BJ (cell line): ENCODE data around the gene DDX28. TPM values are rescaled to one million over a fixed set of nuclear protein-coding genes. Genes with fewer than 3 reads are reported as not detected.

Experiments used
- CTCF ChIA-PET: fragments of 350-600 bp; formaldehyde crosslinking; extraction: SDS; loops from one replicate; lab custom pipeline; 2021; ENCODE audit warnings: antibody characterized with exemption, inconsistent platforms; lab: Yijun Ruan, JAX
- POLR2A ChIA-PET: fragments of 300-600 bp; sonication (Branson Sonifier 250); formaldehyde crosslinking; extraction: SDS; loops from one replicate; lab custom pipeline; 2021; ENCODE audit warnings: antibody characterized with exemption; lab: Charles Lee
- DNase-seq: peaks from one replicate; pipeline ENCODE4 v3.0.0-alpha.2; 2011; ENCODE audit warnings: low read depth
- H3K27me3 ChIP-seq: 2 replicates; pipeline ENCODE4 v1.6.0; 2011; ENCODE audit warnings: low read length; ENCODE audit not compliant: control insufficient read depth, insufficient read depth
- H3K36me3 ChIP-seq: 2 replicates; pipeline ENCODE4 v1.5.1; 2011; ENCODE audit warnings: low read length; ENCODE audit not compliant: control insufficient read depth, insufficient read depth
- H3K4me3 ChIP-seq: 2 replicates; pipeline ENCODE4 v1.5.1; 2011; ENCODE audit warnings: low read depth, mild to moderate bottlenecking, control low read depth, low read length
- CTCF ChIP-seq: IDR thresholded peaks from 2 replicates; pipeline ENCODE4 v1.5.1; 2011; ENCODE audit warnings: low read depth, mild to moderate bottlenecking, control low read depth, inconsistent platforms, low read length, moderate library complexity; ENCODE audit not compliant: insufficient read depth
- polyA plus RNA-seq: library from polyadenylated mRNA; depleted of rRNA; stranded (reverse); fragments of >200 nt; gene quantifications from 2 replicates; pipeline ENCODE4 v1.2.3, GENCODE V29; 2011

Gene DDX28
- polyA plus RNA-seq, 1 experiment, result 10.1 TPM

- CTCF ChIA-PET, result interaction anchor here (0.5 to 1.8 kb wide), 2 partner anchors 9 to 199 kb away, joined by 3 to 8 read pairs; no protein-coding TSS in a partner anchor
Measured at GRCh38 chr16:68049449-68049848, 26.4 kb upstream of the DDX28 start.

GRCh38 chr16:68047987-68048386, 25.0 kb upstream of the DDX28 start:
- ChIA-PET CTCF (interaction anchor here (0.6 kb wide), 1 partner anchor 107 kb away, joined by 3 read pairs; no protein-coding TSS in a partner anchor), POLR2A (interaction anchor here (0.6 kb wide), 1 partner anchor 65 kb away, joined by 3 read pairs; no protein-coding TSS in a partner anchor)
- no peak for TF ChIP-seq CTCF

More at GRCh38 chr16:68049449-68049848, 26.4 kb upstream of the DDX28 start:
- Histone ChIP-seq H3K36me3 (peaks cover 7% of the 10 kb centered on the region), H3K27me3 (no peaks in the 10 kb centered on the region), H3K4me3 (no peak overlapping the region)
- TF ChIP-seq CTCF, result no peak
- DNase-seq, result no peak
- POLR2A ChIA-PET, result no interaction called here

GRCh38 chr16:68046106-68046505, 23.1 kb upstream of the DDX28 start:
- TF ChIP-seq CTCF, result no peak
- ChIA-PET POLR2A (no interaction called here), CTCF (interaction anchor here (0.7 to 0.8 kb wide), 2 partner anchors 10 kb away, joined by 3 read pairs; no protein-coding TSS in a partner anchor)
- Histone ChIP-seq H3K27me3 (no peaks in the 10 kb centered on the region), H3K36me3 (peaks cover 4% of the 10 kb centered on the region), H3K4me3 (no peak overlapping the region)
- DNase-seq, result no peak

More at GRCh38 chr16:68047987-68048386, 25.0 kb upstream of the DDX28 start:
- no peaks in the 10 kb centered on the region for H3K27me3 ChIP-seq
- H3K4me3 ChIP-seq, result no peak overlapping the region
- DNase-seq, result no peak
- H3K36me3 ChIP-seq, result peaks cover 4% of the 10 kb centered on the region

- Histone ChIP-seq H3K4me3 (no peak overlapping the region), H3K27me3 (no peaks in the 10 kb centered on the region), H3K36me3 (no peaks in the 10 kb centered on the region; the same call in 1 of the 2 replicates)
- ChIA-PET POLR2A (no interaction called here), CTCF (interaction anchor here (0.8 to 2.8 kb wide), 6 partner anchors 13 to 226 kb away, joined by 3 to 29 read pairs (median 12); partner anchors contain the start of gene NRN1L)
- DNase-seq, result no peak
- TF ChIP-seq CTCF, result no peak
Measured at GRCh38 chr16:68041783-68042182, 18.8 kb upstream of the DDX28 start.

GRCh38 chr16:68040506-68041288, 17.7 kb upstream of the DDX28 start:
- TF ChIP-seq CTCF, result peak; percentile 85
- DNase-seq, result no peak
- ChIA-PET POLR2A (interaction anchor here (0.6 kb wide), 1 partner anchor 18 kb away, joined by 3 read pairs; the partner anchor contains the start of genes DDX28 and DUS2), CTCF (interaction anchor here (0.6 to 3.1 kb wide), 37 partner anchors 9 to 520 kb away, joined by 3 to 29 read pairs (median 5); partner anchors contain the start of genes DDX28, DPEP2, DUS2 and NRN1L)
- no peaks in the 10 kb centered on the region for H3K27me3 ChIP-seq
- no peak overlapping the region for H3K4me3 ChIP-seq
- H3K36me3 ChIP-seq, result no peaks in the 10 kb centered on the region; the same call in 1 of the 2 replicates
